GM12878 (cell line): ENCODE results near the gene CHAD. TPM values are rescaled to one million over a fixed set of nuclear protein-coding genes. Genes with fewer than 3 reads are reported as not detected.

Source experiments
- ATF2 ChIP-seq: IDR thresholded peaks from 2 replicates; pipeline ENCODE4 v1.6.1; 2012; ENCODE audit warnings: low read length, inconsistent platforms
- BRCA1 ChIP-seq: IDR thresholded peaks from 2 replicates; pipeline ENCODE4 v1.6.1; 2011; ENCODE audit warnings: low read depth, low read length, improper control_type of control experiment
- CBX5 ChIP-seq: sonication (generic); IDR thresholded peaks from 2 replicates; pipeline ENCODE4 v1.6.1; 2016; ENCODE audit warnings: low read depth, moderate library complexity, mild to moderate bottlenecking, inconsistent platforms
- CREM ChIP-seq: IDR thresholded peaks from 2 replicates; pipeline ENCODE4 v1.6.1; 2014; ENCODE audit warnings: antibody characterized with exemption, low read depth
- HDGF ChIP-seq: fragments of 450-650 bp; IDR thresholded peaks from 2 replicates; pipeline ENCODE4 v1.6.1; 2016; ENCODE audit warnings: antibody characterized with exemption
- IRF4 ChIP-seq: IDR thresholded peaks from 2 replicates; pipeline ENCODE4 v1.6.1; 2011; ENCODE audit warnings: low read depth, low read length
- POLR2A ChIP-seq: IDR thresholded peaks from 2 replicates; pipeline ENCODE4 v1.6.1; 2011; ENCODE audit warnings: low read depth, mild to moderate bottlenecking, low read length
- polyA plus RNA-seq, 11 experiments: library from polyadenylated mRNA; depleted of rRNA in 4 of 11; unstranded in 6 of 11; stranded (reverse) in 5 of 11; fragments of >200 nt; fragmentation: Nextera tagmentation in 4 of 11; fragmentation: Illumina TruSeq in 1 of 11; extraction: Ambion mirVana in 4 of 11; extraction: Trizol in 1 of 11; gene quantifications; 1 replicate in 1 of 11; 2 replicates in 10 of 11; pipeline versions ENCODE4 v1.2.1 to v1.2.3, GENCODE V29; 2011 to 2016; ENCODE audit warnings: inconsistent platforms in 2 of 11, missing spikeins in 2 of 11, low read depth in 1 of 11
- total RNA-seq, 4 experiments: library from RNA; depleted of rRNA in 3 of 4; stranded (reverse); fragments of >200 nt in 3 of 4; fragmentation: Illumina TruSeq in 1 of 4; extraction: Trizol in 1 of 4; gene quantifications; 2 replicates each; pipeline versions ENCODE4 v1.2.1 to v1.2.3, GENCODE V29; 2013 to 2021
- TF ChIP-seq, protein P1 (sequence below): fragments of 450-650 bp; formaldehyde crosslinking; IDR thresholded peaks from 2 replicates; pipeline ENCODE4 v1.5.0; 2022; ENCODE audit warnings: mild to moderate bottlenecking, missing genetic modification characterization
- TF ChIP-seq, protein P2 (sequence below): fragments of 450-650 bp; formaldehyde crosslinking; IDR thresholded peaks from 2 replicates; pipeline ENCODE4 v1.4.0; 2022; ENCODE audit warnings: mild to moderate bottlenecking, moderate library complexity

Gene CHAD
- total and polyA plus RNA-seq, 10 of the 15 experiments (the other 5 are each of a cell fraction or from before 2014, with no cell fraction given), result 0.06 TPM; not detected in 9

- TF ChIP-seq, protein P1, sequence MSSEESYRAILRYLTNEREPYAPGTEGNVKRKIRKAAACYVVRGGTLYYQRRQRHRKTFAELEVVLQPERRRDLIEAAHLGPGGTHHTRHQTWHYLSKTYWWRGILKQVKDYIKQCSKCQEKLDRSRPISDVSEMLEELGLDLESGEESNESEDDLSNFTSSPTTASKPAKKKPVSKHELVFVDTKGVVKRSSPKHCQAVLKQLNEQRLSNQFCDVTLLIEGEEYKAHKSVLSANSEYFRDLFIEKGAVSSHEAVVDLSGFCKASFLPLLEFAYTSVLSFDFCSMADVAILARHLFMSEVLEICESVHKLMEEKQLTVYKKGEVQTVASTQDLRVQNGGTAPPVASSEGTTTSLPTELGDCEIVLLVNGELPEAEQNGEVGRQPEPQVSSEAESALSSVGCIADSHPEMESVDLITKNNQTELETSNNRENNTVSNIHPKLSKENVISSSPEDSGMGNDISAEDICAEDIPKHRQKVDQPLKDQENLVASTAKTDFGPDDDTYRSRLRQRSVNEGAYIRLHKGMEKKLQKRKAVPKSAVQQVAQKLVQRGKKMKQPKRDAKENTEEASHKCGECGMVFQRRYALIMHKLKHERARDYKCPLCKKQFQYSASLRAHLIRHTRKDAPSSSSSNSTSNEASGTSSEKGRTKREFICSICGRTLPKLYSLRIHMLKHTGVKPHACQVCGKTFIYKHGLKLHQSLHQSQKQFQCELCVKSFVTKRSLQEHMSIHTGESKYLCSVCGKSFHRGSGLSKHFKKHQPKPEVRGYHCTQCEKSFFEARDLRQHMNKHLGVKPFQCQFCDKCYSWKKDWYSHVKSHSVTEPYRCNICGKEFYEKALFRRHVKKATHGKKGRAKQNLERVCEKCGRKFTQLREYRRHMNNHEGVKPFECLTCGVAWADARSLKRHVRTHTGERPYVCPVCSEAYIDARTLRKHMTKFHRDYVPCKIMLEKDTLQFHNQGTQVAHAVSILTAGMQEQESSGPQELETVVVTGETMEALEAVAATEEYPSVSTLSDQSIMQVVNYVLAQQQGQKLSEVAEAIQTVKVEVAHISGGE (CRISPR knock-in tag), result no peak
- TF ChIP-seq POLR2A (no peak), HDGF (no peak), BRCA1 (no peak), IRF4 (no peak), CREM (no peak), ATF2 (no peak), CBX5 (no peak)
- TF ChIP-seq, protein P2, sequence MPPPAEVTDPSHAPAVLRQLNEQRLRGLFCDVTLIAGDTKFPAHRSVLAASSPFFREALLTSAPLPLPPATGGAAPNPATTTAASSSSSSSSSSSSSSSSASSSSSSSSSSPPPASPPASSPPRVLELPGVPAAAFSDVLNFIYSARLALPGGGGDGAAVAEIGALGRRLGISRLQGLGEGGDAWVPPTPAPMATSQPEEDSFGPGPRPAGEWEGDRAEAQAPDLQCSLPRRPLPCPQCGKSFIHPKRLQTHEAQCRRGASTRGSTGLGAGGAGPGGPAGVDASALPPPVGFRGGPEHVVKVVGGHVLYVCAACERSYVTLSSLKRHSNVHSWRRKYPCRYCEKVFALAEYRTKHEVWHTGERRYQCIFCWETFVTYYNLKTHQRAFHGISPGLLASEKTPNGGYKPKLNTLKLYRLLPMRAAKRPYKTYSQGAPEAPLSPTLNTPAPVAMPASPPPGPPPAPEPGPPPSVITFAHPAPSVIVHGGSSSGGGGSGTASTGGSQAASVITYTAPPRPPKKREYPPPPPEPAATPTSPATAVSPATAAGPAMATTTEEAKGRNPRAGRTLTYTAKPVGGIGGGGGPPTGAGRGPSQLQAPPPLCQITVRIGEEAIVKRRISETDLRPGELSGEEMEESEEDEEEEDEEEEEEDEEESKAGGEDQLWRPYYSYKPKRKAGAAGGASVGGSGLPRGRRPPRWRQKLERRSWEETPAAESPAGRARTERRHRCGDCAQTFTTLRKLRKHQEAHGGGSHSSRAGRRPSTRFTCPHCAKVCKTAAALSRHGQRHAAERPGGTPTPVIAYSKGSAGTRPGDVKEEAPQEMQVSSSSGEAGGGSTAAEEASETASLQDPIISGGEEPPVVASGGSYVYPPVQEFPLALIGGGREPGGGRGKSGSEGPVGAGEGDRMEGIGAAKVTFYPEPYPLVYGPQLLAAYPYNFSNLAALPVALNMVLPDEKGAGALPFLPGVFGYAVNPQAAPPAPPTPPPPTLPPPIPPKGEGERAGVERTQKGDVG (CRISPR knock-in tag), result no peak
- TF ChIP-seq, all 136 proteins: peak for 0
Observed at GRCh38 chr17:50502301-50502990, 33.8 kb upstream of the CHAD start (continued).
